Tibial nerve (tissue), 3 donors: ENCODE measurements around the gene BEST2.

Experiments used
- CTCF ChIP-seq, 5 experiments: fragments of 200-600 bp in 3 of 5; fragments of 450-650 bp in 2 of 5; sonication (generic) in 3 of 5; IDR thresholded peaks; one replicate each; pipeline ENCODE4 v1.5.1; 2016 to 2019; ENCODE audit warnings: antibody characterized with exemption in 5 of 5, mild to moderate bottlenecking in 3 of 5, moderate library complexity in 2 of 5
- POLR2A ChIP-seq, 2 donors: fragments of 450-650 bp; IDR thresholded peaks; one replicate each; pipeline ENCODE4 v1.6.1; 2017; ENCODE audit warnings: antibody characterized with exemption in 2 of 2, mild to moderate bottlenecking in 2 of 2, moderate library complexity in 2 of 2

DNA sequence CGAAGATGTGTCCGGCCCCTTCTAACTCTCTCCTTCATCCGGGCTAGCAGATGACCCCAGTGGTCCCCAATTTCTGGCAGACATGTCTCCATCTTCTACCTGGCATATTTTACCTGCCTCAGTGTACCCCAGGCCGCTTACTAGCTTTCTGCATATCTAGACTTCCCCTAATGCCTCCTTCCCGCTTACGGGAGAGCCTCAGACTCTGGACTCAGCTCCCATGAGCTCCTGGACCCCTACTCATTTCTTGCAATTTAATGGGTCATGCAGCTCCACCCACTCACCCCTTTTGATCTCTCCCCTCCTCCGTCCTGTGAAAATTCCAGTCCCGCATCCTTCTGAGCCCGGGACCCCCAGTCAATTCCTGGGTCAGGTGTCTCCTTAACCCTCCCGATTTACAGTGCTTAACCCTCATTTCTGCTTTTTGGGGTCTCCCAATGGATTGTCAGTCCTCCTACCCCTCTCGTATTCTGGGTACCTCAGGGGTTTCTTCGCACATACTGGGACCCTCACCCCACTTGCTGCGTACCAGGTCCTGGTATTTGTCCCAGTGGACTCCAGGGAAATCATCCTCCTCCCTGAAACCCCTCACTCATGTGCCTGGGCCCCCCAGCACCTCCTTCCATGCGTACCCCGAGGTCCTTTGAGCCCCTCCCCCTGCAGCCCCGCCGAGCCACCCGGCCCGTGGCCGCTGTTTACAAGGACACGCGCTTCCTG lies 39.2 kb downstream of the BEST2 start:
- no peak for TF ChIP-seq CTCF (IDR thresholded peaks at IDR 0.05)
- no peak for TF ChIP-seq POLR2A (IDR thresholded peaks at IDR 0.05)
